GM12878 (cell line): Measurements from ENCODE around the gene CTXND2. TPM values are rescaled to one million over a fixed set of nuclear protein-coding genes. Genes with fewer than 3 reads are reported as not detected.
A peak's percentile ranks its signal among the peaks of the same experiment; 100 is the strongest.

Source experiments
- ATAC-seq: fragments of 200-7000 bp; cut with Tn5 transposase; 3 replicates; pipeline ENCODE4 v1.9.1; 2020; ENCODE audit warnings: mild to moderate bottlenecking, moderate library complexity
- BruUV-seq: library from RNA; stranded (reverse); fragments of 400-500 nt; replicated peaks from 2 replicates; lab custom pipeline; 2021; lab: Mats Ljungman, UMichigan
- CTCF ChIA-PET: fragments of 300-600 bp; sonication (Branson Sonifier 250); formaldehyde crosslinking; extraction: SDS; loops from one replicate; lab custom pipeline; 2021; ENCODE audit warnings: inconsistent platforms; lab: Yijun Ruan, JAX
- POLR2A ChIA-PET: fragments of 350-600 bp; formaldehyde crosslinking; extraction: SDS; loops from one replicate; lab custom pipeline; 2021; ENCODE audit warnings: inconsistent platforms; lab: Charles Lee
- RAD21 ChIA-PET: fragments of 300-600 bp; sonication (Branson Sonifier 250); formaldehyde crosslinking; loops from one replicate; lab custom pipeline; 2023; ENCODE audit warnings: antibody characterized with exemption; ENCODE audit not compliant: unreplicated experiment; lab: Charles Lee
- SMC1A ChIA-PET: fragments of 300-600 bp; sonication (Branson Sonifier 250); formaldehyde crosslinking; loops from one replicate; lab custom pipeline; 2023; ENCODE audit not compliant: unreplicated experiment, uncharacterized antibody; lab: Charles Lee
- DNase-seq: peaks from one replicate; pipeline ENCODE4 v3.0.0-alpha.2; 2011; ENCODE audit warnings: low read depth, low spot score
- FAIRE-seq: peaks from 3 replicates; lab custom pipeline; 2011; peaks lifted over from hg19 to GRCh38; lab: Jason Lieb, UNC
- H2AFZ ChIP-seq: 2 replicates; pipeline ENCODE4 v1.6.0; 2011; ENCODE audit warnings: low read depth, low read length, control low read depth; ENCODE audit not compliant: control insufficient read depth
- H3K27ac ChIP-seq: 2 replicates; pipeline ENCODE4 v1.5.1; 2011; ENCODE audit warnings: control low read depth; ENCODE audit not compliant: control insufficient read depth, insufficient read depth
- H3K27me3 ChIP-seq, 2 experiments: replicated peaks in 1 of 2; 2 replicates each; pipeline versions ENCODE4 v1.6.0 to v1.6.1; 2011; ENCODE audit warnings: low read length in 1 of 2; ENCODE audit not compliant: control insufficient read depth in 2 of 2, insufficient read depth in 2 of 2
- H3K36me3 ChIP-seq, 2 experiments: 2 replicates each; pipeline ENCODE4 v1.5.1; 2011; ENCODE audit warnings: low read length in 1 of 2; ENCODE audit not compliant: control insufficient read depth in 2 of 2, insufficient read depth in 2 of 2
- H3K4me1 ChIP-seq: 2 replicates; pipeline ENCODE4 v1.6.1; 2011; ENCODE audit warnings: mild to moderate bottlenecking, low read length, moderate library complexity, mixed read lengths; ENCODE audit not compliant: control insufficient read depth, insufficient read depth
- H3K4me2 ChIP-seq: 2 replicates; pipeline ENCODE4 v1.6.0; 2011; ENCODE audit warnings: control low read depth; ENCODE audit not compliant: control insufficient read depth, insufficient read depth
- H3K4me3 ChIP-seq: fragments of 200-600 bp; sonication (generic); 2 replicates; pipeline ENCODE4 v1.5.1; 2016
- H3K79me2 ChIP-seq: 2 replicates; pipeline ENCODE4 v1.6.0; 2011; ENCODE audit warnings: low read length; ENCODE audit not compliant: control insufficient read depth, insufficient read depth
- H3K9ac ChIP-seq: 2 replicates; pipeline ENCODE4 v1.8.0; 2011; ENCODE audit warnings: low read length, control low read depth, mixed read lengths; ENCODE audit not compliant: control insufficient read depth, insufficient read depth
- H3K9me3 ChIP-seq: replicated peaks from 3 replicates; pipeline ENCODE4 v1.5.1; 2011; ENCODE audit warnings: mild to moderate bottlenecking, low read length; ENCODE audit not compliant: control insufficient read depth, insufficient read depth
- H4K20me1 ChIP-seq: 2 replicates; pipeline ENCODE4 v1.6.0; 2011; ENCODE audit not compliant: control insufficient read depth, insufficient read depth
- BMI1 ChIP-seq: fragments of 450-650 bp; IDR thresholded peaks from 2 replicates; pipeline ENCODE4 v1.6.1; 2016; ENCODE audit warnings: mild to moderate bottlenecking, moderate library complexity, borderline replicate concordance
- CREM ChIP-seq: IDR thresholded peaks from 2 replicates; pipeline ENCODE4 v1.6.1; 2014; ENCODE audit warnings: antibody characterized with exemption, low read depth
- E4F1 ChIP-seq: fragments of 450-650 bp; IDR thresholded peaks from 2 replicates; pipeline ENCODE4 v1.6.1; 2018; ENCODE audit warnings: borderline replicate concordance, mild to moderate bottlenecking; ENCODE audit not compliant: partially characterized antibody
- IRF4 ChIP-seq: IDR thresholded peaks from 2 replicates; pipeline ENCODE4 v1.6.1; 2011; ENCODE audit warnings: low read depth, low read length
- KAT2A ChIP-seq: conservative IDR thresholded peaks from 2 replicates; pipeline ENCODE4 v1.6.1; 2011; ENCODE audit warnings: low read depth, low read length; ENCODE audit not compliant: control insufficient read depth
- MEF2B ChIP-seq: fragments of 450-650 bp; IDR thresholded peaks from 2 replicates; pipeline ENCODE4 v1.6.1; 2018; ENCODE audit warnings: mild to moderate bottlenecking, moderate library complexity; ENCODE audit not compliant: partially characterized antibody, poor library complexity, severe bottlenecking
- USF1 ChIP-seq: IDR thresholded peaks from 2 replicates; pipeline ENCODE4 v1.6.1; 2011; ENCODE audit warnings: borderline replicate concordance, low read depth, mild to moderate bottlenecking, moderate library complexity, mixed read lengths, low read length; ENCODE audit not compliant: insufficient read depth; ENCODE audit errors: extremely low read length
- ZBTB4 ChIP-seq: fragments of 450-650 bp; formaldehyde crosslinking; IDR thresholded peaks from 2 replicates; pipeline ENCODE4 v1.4.0; 2022; ENCODE audit warnings: mild to moderate bottlenecking, moderate library complexity
- ZNF207 ChIP-seq: fragments of 450-650 bp; IDR thresholded peaks from 2 replicates; pipeline ENCODE4 v1.6.1; 2014; ENCODE audit warnings: antibody characterized with exemption, mild to moderate bottlenecking, borderline replicate concordance
- WGBS: methylation state at CpG from one replicate; pipeline ENCODE4 v1.1.6; 2016; ENCODE audit warnings: low lambda C conversion rate; ENCODE audit not compliant: insufficient replicate concordance, insufficient coverage; ENCODE audit errors: missing lambda C conversion rate; 5-methylcytosine and 5-hydroxymethylcytosine counted together
- in situ Hi-C: fragments of 300-500 bp; cut with MboI; formaldehyde crosslinking; loops from 9 replicates; pipeline ENCODE4 v1.14.3; 2018; ENCODE audit warnings: mixed read lengths
- intact Hi-C: fragments of 100-400 bp; cut with micrococcal nuclease; formaldehyde crosslinking; loops from one replicate; pipeline ENCODE4 v1.14.2; 2022; ENCODE audit not compliant: unreplicated experiment
- polyA plus RNA-seq, 11 experiments: library from polyadenylated mRNA; depleted of rRNA in 4 of 11; unstranded in 6 of 11; stranded (reverse) in 5 of 11; fragments of >200 nt; fragmentation: Nextera tagmentation in 4 of 11; fragmentation: Illumina TruSeq in 1 of 11; extraction: Ambion mirVana in 4 of 11; extraction: Trizol in 1 of 11; gene quantifications; 1 replicate in 1 of 11; 2 replicates in 10 of 11; pipeline versions ENCODE4 v1.2.1 to v1.2.3, GENCODE V29; 2011 to 2016; ENCODE audit warnings: inconsistent platforms in 2 of 11, missing spikeins in 2 of 11, low read depth in 1 of 11
- total RNA-seq, 4 experiments: library from RNA; depleted of rRNA in 3 of 4; stranded (reverse); fragments of >200 nt in 3 of 4; fragmentation: Illumina TruSeq in 1 of 4; extraction: Trizol in 1 of 4; gene quantifications; 2 replicates each; pipeline versions ENCODE4 v1.2.1 to v1.2.3, GENCODE V29; 2013 to 2021
- TF ChIP-seq, protein P1 (sequence below): fragments of 450-650 bp; IDR thresholded peaks from 2 replicates; pipeline ENCODE4 v1.6.1; 2017; ENCODE audit warnings: antibody characterized with exemption, mild to moderate bottlenecking, moderate library complexity
- TF ChIP-seq, protein P2 (sequence below): IDR thresholded peaks from 2 replicates; pipeline ENCODE4 v1.6.1; 2012; ENCODE audit warnings: low read depth, low read length, improper control_type of control experiment

CTXND2 gene
- total and polyA plus RNA-seq, 10 of the 15 experiments (the other 5 are each of a cell fraction or from before 2014, with no cell fraction given), result not detected

DNA sequence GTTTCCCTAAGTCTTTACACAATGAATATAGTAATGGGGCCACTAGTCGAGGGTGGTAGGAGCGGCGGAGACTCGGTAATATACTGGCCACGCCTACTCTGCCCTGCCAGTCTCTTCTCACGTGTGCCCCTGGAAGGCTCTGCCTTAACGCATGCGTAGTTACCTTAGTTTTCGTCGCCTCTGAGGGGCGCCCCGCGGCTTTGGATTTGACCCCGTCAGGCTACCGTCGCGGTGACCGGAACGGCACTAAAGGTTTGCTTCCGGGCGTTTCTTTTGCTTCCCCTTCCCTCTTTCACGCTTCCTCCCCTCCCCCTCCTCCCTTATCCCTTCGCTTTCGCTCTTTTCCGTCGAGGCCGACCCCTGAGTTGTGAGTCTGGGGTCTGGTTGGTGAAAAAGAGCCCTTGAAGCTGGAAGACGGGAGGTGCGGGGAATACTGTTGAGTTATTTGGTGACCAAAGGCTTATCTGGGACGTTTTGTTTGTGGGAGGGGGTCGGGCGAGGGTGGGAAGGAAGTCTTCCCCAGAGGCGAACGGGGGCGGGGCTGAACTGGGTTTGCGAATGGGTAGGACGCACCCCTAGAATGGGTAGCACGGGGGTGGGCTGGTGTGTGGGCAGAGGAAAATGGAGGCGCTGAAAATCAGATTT is 39.3 kb downstream of the CTXND2 start, which contains the start of gene SETDB1:
TSS of gene SETDB1 (plus strand) at position 267 of the 645 bp plus-strand sequence. CDS start 1,352 bp downstream, outside the sequence.
- Histone ChIP-seq H3K27me3 (no peaks in the 10 kb centered on the region), H3K4me2 (peak within 1 kb of the TSS; percentile 84), H3K36me3 (peaks cover 4 to 20% of the 10 kb centered on the region in 2 experiments), H3K4me1 (peaks cover 12% of the 10 kb centered on the region), H3K9ac (peak within 1 kb of the TSS; percentile 99), H2AFZ (peak within 1 kb of the TSS; percentile 98), H3K9me3 (peaks cover 2% of the 10 kb centered on the region), H3K27ac (peak within 1 kb of the TSS; percentile 98), H3K79me2 (peaks cover 16% of the 10 kb centered on the region), H3K4me3 (peak within 1 kb of the TSS; percentile 98), H4K20me1 (no peaks in the 10 kb centered on the region)
- peak; percentile 96 for FAIRE-seq
- ChIA-PET CTCF (interaction anchor here (1.0 to 1.2 kb wide), 2 partner anchors 36 to 161 kb away, joined by 3 to 4 read pairs; partner anchors contain the start of gene CTSS), POLR2A (interaction anchor here (0.5 to 1.6 kb wide), 10 partner anchors 40 to 601 kb away, joined by 3 to 6 read pairs (median 3); partner anchors contain the start of genes CTXND2 and GOLPH3L), RAD21 (interaction anchor here (1.4 to 2.2 kb wide), 4 partner anchors 297 to 669 kb away, joined by 3 to 14 read pairs (median 3); partner anchors contain the start of genes CA14 and ENSA), SMC1A (interaction anchor here (0.7 to 2.6 kb wide), 6 partner anchors 36 to 229 kb away, joined by 3 to 8 read pairs (median 4); partner anchors contain the start of genes CTSS and GOLPH3L)
- 1% methylated on average over 39 of the region's 39 CpGs for WGBS
- BruUV-seq, result no TSS peak
- in situ Hi-C loops, result no loop called here
- intact Hi-C loops, result loop anchor here (5.0 to 10.0 kb wide), 3 partner anchors 91 to 364 kb away; partner anchors contain the start of gene ENSA
- ATAC-seq, result peak; percentile 93
- DNase-seq, result peak; percentile 92
- TF ChIP-seq CREM, result 0 out of 2 replicates have a peak, but pooled peaks have one; percentile 34
- TF ChIP-seq BMI1, result no peak
- no peak for TF ChIP-seq KAT2A
- TF ChIP-seq, protein P1, sequence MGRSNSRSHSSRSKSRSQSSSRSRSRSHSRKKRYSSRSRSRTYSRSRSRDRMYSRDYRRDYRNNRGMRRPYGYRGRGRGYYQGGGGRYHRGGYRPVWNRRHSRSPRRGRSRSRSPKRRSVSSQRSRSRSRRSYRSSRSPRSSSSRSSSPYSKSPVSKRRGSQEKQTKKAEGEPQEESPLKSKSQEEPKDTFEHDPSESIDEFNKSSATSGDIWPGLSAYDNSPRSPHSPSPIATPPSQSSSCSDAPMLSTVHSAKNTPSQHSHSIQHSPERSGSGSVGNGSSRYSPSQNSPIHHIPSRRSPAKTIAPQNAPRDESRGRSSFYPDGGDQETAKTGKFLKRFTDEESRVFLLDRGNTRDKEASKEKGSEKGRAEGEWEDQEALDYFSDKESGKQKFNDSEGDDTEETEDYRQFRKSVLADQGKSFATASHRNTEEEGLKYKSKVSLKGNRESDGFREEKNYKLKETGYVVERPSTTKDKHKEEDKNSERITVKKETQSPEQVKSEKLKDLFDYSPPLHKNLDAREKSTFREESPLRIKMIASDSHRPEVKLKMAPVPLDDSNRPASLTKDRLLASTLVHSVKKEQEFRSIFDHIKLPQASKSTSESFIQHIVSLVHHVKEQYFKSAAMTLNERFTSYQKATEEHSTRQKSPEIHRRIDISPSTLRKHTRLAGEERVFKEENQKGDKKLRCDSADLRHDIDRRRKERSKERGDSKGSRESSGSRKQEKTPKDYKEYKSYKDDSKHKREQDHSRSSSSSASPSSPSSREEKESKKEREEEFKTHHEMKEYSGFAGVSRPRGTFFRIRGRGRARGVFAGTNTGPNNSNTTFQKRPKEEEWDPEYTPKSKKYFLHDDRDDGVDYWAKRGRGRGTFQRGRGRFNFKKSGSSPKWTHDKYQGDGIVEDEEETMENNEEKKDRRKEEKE, result no peak
- no peak; the same call in 1 of the 2 replicates for TF ChIP-seq ZNF207
- peak; percentile 62 for TF ChIP-seq USF1
- 0 out of 2 replicates have a peak, but pooled peaks have one; percentile 12 for TF ChIP-seq IRF4
- TF ChIP-seq MEF2B, result peak; percentile 54
- no peak for TF ChIP-seq ZBTB4 (CRISPR knock-in tag)
- TF ChIP-seq, protein P2, sequence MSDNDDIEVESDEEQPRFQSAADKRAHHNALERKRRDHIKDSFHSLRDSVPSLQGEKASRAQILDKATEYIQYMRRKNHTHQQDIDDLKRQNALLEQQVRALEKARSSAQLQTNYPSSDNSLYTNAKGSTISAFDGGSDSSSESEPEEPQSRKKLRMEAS, result peak; percentile 58; the same call in 1 of the 2 replicates
- TF ChIP-seq E4F1, result peak; percentile 43
